HEK293 (cell line): ENCODE measurements around the gene PPY.

ENCODE experiments used
- ELK4 ChIP-seq: IDR thresholded peaks from 2 replicates; pipeline ENCODE4 v1.6.1; 2011; ENCODE audit warnings: mild to moderate bottlenecking, low read depth, low read length, borderline replicate concordance
- GLIS1 ChIP-seq: fragments of 450-650 bp; formaldehyde crosslinking; IDR thresholded peaks from 2 replicates; pipeline ENCODE4 v1.5.1; 2016; ENCODE audit warnings: missing biosample characterization, missing genetic modification characterization
- KLF10 ChIP-seq: fragments of 450-650 bp; IDR thresholded peaks from 2 replicates; pipeline ENCODE4 v1.5.1; 2018; ENCODE audit warnings: missing biosample characterization, mild to moderate bottlenecking, missing genetic modification characterization
- KLF17 ChIP-seq: fragments of 450-650 bp; formaldehyde crosslinking; IDR thresholded peaks from 2 replicates; pipeline ENCODE4 v1.5.1; 2016; ENCODE audit warnings: missing biosample characterization, missing genetic modification characterization
- KLF7 ChIP-seq: fragments of 450-650 bp; formaldehyde crosslinking; IDR thresholded peaks from 2 replicates; pipeline ENCODE4 v1.5.1; 2016; ENCODE audit warnings: missing biosample characterization, missing genetic modification characterization, borderline replicate concordance
- PRDM6 ChIP-seq: fragments of 450-650 bp; formaldehyde crosslinking; IDR thresholded peaks from 2 replicates; pipeline ENCODE4 v1.5.1; 2017; ENCODE audit warnings: missing biosample characterization, missing genetic modification characterization
- SP3 ChIP-seq: fragments of 450-650 bp; formaldehyde crosslinking; IDR thresholded peaks from 2 replicates; pipeline ENCODE4 v1.5.1; 2016; ENCODE audit warnings: missing biosample characterization, missing genetic modification characterization
- TRIM28 ChIP-seq: IDR thresholded peaks from 2 replicates; pipeline ENCODE4 v1.6.1; 2011; ENCODE audit warnings: low read length, control low read depth, borderline replicate concordance
- ZBTB20 ChIP-seq: fragments of 450-650 bp; formaldehyde crosslinking; IDR thresholded peaks from 2 replicates; pipeline ENCODE4 v1.5.1; 2016; ENCODE audit warnings: missing biosample characterization, missing genetic modification characterization
- ZBTB7A ChIP-seq: fragments of 450-650 bp; formaldehyde crosslinking; IDR thresholded peaks from 2 replicates; pipeline ENCODE4 v1.5.1; 2016; ENCODE audit warnings: low read depth, missing biosample characterization, missing genetic modification characterization
- ZIC2 ChIP-seq: fragments of 450-650 bp; formaldehyde crosslinking; IDR thresholded peaks from 2 replicates; pipeline ENCODE4 v1.5.1; 2016; ENCODE audit warnings: missing biosample characterization, missing genetic modification characterization
- ZNF10 ChIP-seq: fragments of 450-650 bp; formaldehyde crosslinking; IDR thresholded peaks from 2 replicates; pipeline ENCODE4 v1.5.1; 2017; ENCODE audit warnings: missing biosample characterization, missing genetic modification characterization
- ZNF132 ChIP-seq: fragments of 450-650 bp; formaldehyde crosslinking; IDR thresholded peaks from 2 replicates; pipeline ENCODE4 v1.5.1; 2017; ENCODE audit warnings: missing biosample characterization, missing genetic modification characterization, borderline replicate concordance
- ZNF146 ChIP-seq: fragments of 450-650 bp; formaldehyde crosslinking; IDR thresholded peaks from 2 replicates; pipeline ENCODE4 v1.5.1; 2016; ENCODE audit warnings: missing biosample characterization, missing genetic modification characterization
- ZNF16 ChIP-seq: fragments of 450-650 bp; formaldehyde crosslinking; IDR thresholded peaks from 2 replicates; pipeline ENCODE4 v1.5.1; 2016; ENCODE audit warnings: low read depth, missing biosample characterization, missing genetic modification characterization
- ZNF184 ChIP-seq: fragments of 450-650 bp; IDR thresholded peaks from 2 replicates; pipeline ENCODE4 v1.5.1; 2018; ENCODE audit warnings: missing biosample characterization, mild to moderate bottlenecking, missing genetic modification characterization
- ZNF26 ChIP-seq: fragments of 450-650 bp; formaldehyde crosslinking; IDR thresholded peaks from 2 replicates; pipeline ENCODE4 v1.5.1; 2016; ENCODE audit warnings: missing biosample characterization, missing genetic modification characterization
- ZNF274 ChIP-seq, 2 experiments: fragments of 200-500 bp in 1 of 2; fragments of 450-650 bp in 1 of 2; sonication (Bioruptor generic) in 1 of 2; formaldehyde crosslinking in 1 of 2; IDR thresholded peaks; 2 replicates each; pipeline versions ENCODE4 v1.5.1 to v1.6.1; 2014 to 2016; ENCODE audit warnings: borderline replicate concordance in 1 of 2, inconsistent platforms in 1 of 2, low read length in 1 of 2, missing biosample characterization in 1 of 2, missing genetic modification characterization in 1 of 2
- ZNF394 ChIP-seq: fragments of 450-650 bp; formaldehyde crosslinking; IDR thresholded peaks from 2 replicates; pipeline ENCODE4 v1.5.1; 2016; ENCODE audit warnings: missing biosample characterization, missing genetic modification characterization, mild to moderate bottlenecking, moderate library complexity, borderline replicate concordance
- ZNF416 ChIP-seq: fragments of 450-650 bp; formaldehyde crosslinking; IDR thresholded peaks from 2 replicates; pipeline ENCODE4 v1.5.1; 2016; ENCODE audit warnings: missing biosample characterization, missing genetic modification characterization
- ZNF433 ChIP-seq: fragments of 450-650 bp; formaldehyde crosslinking; IDR thresholded peaks from 2 replicates; pipeline ENCODE4 v1.5.1; 2016; ENCODE audit warnings: missing biosample characterization, missing genetic modification characterization, low read depth
- ZNF501 ChIP-seq: fragments of 450-650 bp; formaldehyde crosslinking; IDR thresholded peaks from 2 replicates; pipeline ENCODE4 v1.5.1; 2016; ENCODE audit warnings: missing biosample characterization, missing genetic modification characterization
- ZNF521 ChIP-seq: fragments of 450-650 bp; formaldehyde crosslinking; IDR thresholded peaks from 2 replicates; pipeline ENCODE4 v1.5.1; 2017; ENCODE audit warnings: missing biosample characterization, mild to moderate bottlenecking, missing genetic modification characterization
- ZNF548 ChIP-seq: fragments of 450-650 bp; formaldehyde crosslinking; IDR thresholded peaks from 2 replicates; pipeline ENCODE4 v1.5.1; 2016; ENCODE audit warnings: missing biosample characterization, missing genetic modification characterization
- ZNF561 ChIP-seq: fragments of 450-650 bp; IDR thresholded peaks from 2 replicates; pipeline ENCODE4 v1.5.1; 2018; ENCODE audit warnings: missing biosample characterization, missing genetic modification characterization, borderline replicate concordance
- ZNF580 ChIP-seq: fragments of 450-650 bp; formaldehyde crosslinking; IDR thresholded peaks from 2 replicates; pipeline ENCODE4 v1.5.1; 2016; ENCODE audit warnings: missing biosample characterization, missing genetic modification characterization
- ZNF621 ChIP-seq: fragments of 450-650 bp; formaldehyde crosslinking; IDR thresholded peaks from 2 replicates; pipeline ENCODE4 v1.5.1; 2017; ENCODE audit warnings: missing biosample characterization, missing genetic modification characterization
- ZNF623 ChIP-seq: fragments of 450-650 bp; formaldehyde crosslinking; IDR thresholded peaks from 2 replicates; pipeline ENCODE4 v1.5.1; 2016; ENCODE audit warnings: missing biosample characterization, missing genetic modification characterization
- ZNF660 ChIP-seq: fragments of 450-650 bp; IDR thresholded peaks from 2 replicates; pipeline ENCODE4 v1.5.1; 2018; ENCODE audit warnings: missing biosample characterization, mild to moderate bottlenecking, missing genetic modification characterization
- ZNF664 ChIP-seq: fragments of 450-650 bp; formaldehyde crosslinking; IDR thresholded peaks from 2 replicates; pipeline ENCODE4 v1.5.1; 2016; ENCODE audit warnings: missing biosample characterization, missing genetic modification characterization
- ZNF768 ChIP-seq: fragments of 450-650 bp; formaldehyde crosslinking; IDR thresholded peaks from 2 replicates; pipeline ENCODE4 v1.5.1; 2018; ENCODE audit warnings: missing biosample characterization, mild to moderate bottlenecking, missing genetic modification characterization
- ZNF791 ChIP-seq: fragments of 450-650 bp; formaldehyde crosslinking; IDR thresholded peaks from 2 replicates; pipeline ENCODE4 v1.5.1; 2016; ENCODE audit warnings: missing biosample characterization, missing genetic modification characterization
- ZSCAN4 ChIP-seq: fragments of 450-650 bp; formaldehyde crosslinking; IDR thresholded peaks from 2 replicates; pipeline ENCODE4 v1.5.1; 2017; ENCODE audit warnings: missing biosample characterization, missing genetic modification characterization

The PPY gene

GRCh38 chr17:43907425-43907981 lies 34.8 kb downstream of the PPY start, which contains the start of gene MPP2 (continued):
- TF ChIP-seq ELK4 (no peak), ZNF768 (tag by site-specific recombination) (no peak), ZBTB20 (peak; percentile 11; the same call in 1 of the 2 replicates), ZNF184 (tag by site-specific recombination) (no peak), ZNF521 (no peak), ZNF660 (tag by site-specific recombination) (no peak), ZSCAN4 (tag by site-specific recombination) (no peak), ZNF621 (no peak), GLIS1 (tag by site-specific recombination) (no peak), ZBTB7A (tag by site-specific recombination) (no peak), ZNF623 (tag by site-specific recombination) (no peak), ZNF580 (tag by site-specific recombination) (no peak), PRDM6 (tag by site-specific recombination) (no peak), ZNF16 (tag by site-specific recombination) (peak; percentile 7; the same call in 1 of the 2 replicates), ZIC2 (tag by site-specific recombination) (0 out of 2 replicates have a peak, but pooled peaks have one; percentile 6), ZNF394 (no peak), SP3 (tag by site-specific recombination) (peak; percentile 8; the same call in 1 of the 2 replicates), ZNF10 (tag by site-specific recombination) (no peak), KLF10 (tag by site-specific recombination) (no peak), ZNF791 (tag by site-specific recombination) (no peak), ZNF501 (tag by site-specific recombination) (0 out of 2 replicates have a peak, but pooled peaks have one; percentile 15), ZNF146 (tag by site-specific recombination) (no peak), KLF7 (tag by site-specific recombination) (no peak), ZNF433 (no peak), ZNF416 (no peak), ZNF561 (tag by site-specific recombination) (no peak; the same call in 1 of the 2 replicates), KLF17 (tag by site-specific recombination) (no peak), ZNF26 (tag by site-specific recombination) (no peak), ZNF132 (tag by site-specific recombination) (no peak), ZNF664 (tag by site-specific recombination) (no peak), ZNF548 (no peak), TRIM28 (peak; percentile 24; the same call in 1 of the 2 replicates), ZNF274 (IDR thresholded peaks at IDR 0.05; ENCODE audit: low read length) (no peak), ZNF274 (tag by site-specific recombination; IDR thresholded peaks at IDR 0.05; ENCODE audit: borderline replicate concordance) (no peak)
